OCI-LY3 (cell line): ENCODE measurements around the gene ATP8B4.

Experiments used
- H2AFZ ChIP-seq: fragments of 200-600, 300-600 bp; shearing (Covaris generic); 2 replicates; pipeline ENCODE4 v1.6.0; 2014; ENCODE audit warnings: antibody characterized with exemption, low read depth, low read length
- H3K27ac ChIP-seq: fragments of 200-600, 300-600 bp; sonication (generic); 2 replicates; pipeline ENCODE4 v1.5.1; 2014; ENCODE audit warnings: mild to moderate bottlenecking, low read length, moderate library complexity, mixed read lengths
- H3K27me3 ChIP-seq: fragments of 200-600, 300-600 bp; sonication (generic); 2 replicates; pipeline ENCODE4 v1.6.1; 2014; ENCODE audit warnings: low read depth, low read length, mixed read lengths
- H3K36me3 ChIP-seq: fragments of 200-600, 300-600 bp; sonication (generic); replicated peaks from 2 replicates; pipeline ENCODE3; 2014; ENCODE audit warnings: low read depth, low read length, mixed read lengths
- H3K4me1 ChIP-seq: fragments of 300-600, 200-600 bp; sonication (generic); 2 replicates; pipeline ENCODE4 v1.6.1; 2014; ENCODE audit warnings: low read length, mixed read lengths
- H3K4me2 ChIP-seq: fragments of 200-600, 300-600 bp; sonication (generic); 2 replicates; pipeline ENCODE4 v1.6.1; 2014; ENCODE audit warnings: low read length, mixed read lengths
- H3K4me3 ChIP-seq: fragments of 300-600, 200-600 bp; sonication (generic); 2 replicates; pipeline ENCODE4 v1.5.1; 2014; ENCODE audit warnings: antibody characterized with exemption, mild to moderate bottlenecking, low read length, moderate library complexity
- H3K79me2 ChIP-seq: fragments of 300-600, 200-600 bp; shearing (Covaris generic); 2 replicates; pipeline ENCODE4 v1.6.1; 2014; ENCODE audit warnings: mild to moderate bottlenecking, low read length, mixed read lengths
- H3K9ac ChIP-seq: fragments of 300-600, 200-600 bp; shearing (Covaris generic); 2 replicates; pipeline ENCODE4 v1.6.0; 2014; ENCODE audit warnings: mild to moderate bottlenecking, low read length, moderate library complexity
- H3K9me3 ChIP-seq: fragments of 200-600, 300-600 bp; shearing (Covaris generic); 2 replicates; pipeline ENCODE4 v1.6.1; 2014; ENCODE audit warnings: low read length, mixed read lengths; ENCODE audit not compliant: insufficient read depth
- H4K20me1 ChIP-seq: fragments of 200-600, 300-600 bp; sonication (generic); 2 replicates; pipeline ENCODE4 v1.6.1; 2016; ENCODE audit warnings: low read length, mixed read lengths; ENCODE audit not compliant: insufficient read depth
- CTCF ChIP-seq: fragments of 200-600, 300-600 bp; sonication (generic); IDR thresholded peaks from 2 replicates; pipeline ENCODE4 v1.5.1; 2014; ENCODE audit warnings: antibody characterized with exemption, low read length, low read depth
- EZH2phosphoT487 ChIP-seq: fragments of 200-600 bp; shearing (Covaris generic); IDR thresholded peaks from 2 replicates; pipeline ENCODE4 v1.6.1; 2018; ENCODE audit warnings: antibody characterized with exemption, mixed run types, low read depth

Gene ATP8B4

GRCh38 chr15:50127255-50127777 is 8.3 kb upstream of the ATP8B4 start:
- Histone ChIP-seq H2AFZ (no peak overlapping the region), H3K4me3 (no peak overlapping the region), H3K9ac (no peak overlapping the region), H3K27me3 (no peaks in the 10 kb centered on the region), H4K20me1 (no peaks in the 10 kb centered on the region), H3K4me2 (no peak overlapping the region), H3K79me2 (no peaks in the 10 kb centered on the region), H3K4me1 (no peaks in the 10 kb centered on the region), H3K27ac (no peak overlapping the region), H3K36me3 (no peaks in the 10 kb centered on the region), H3K9me3 (peaks cover 3% of the 10 kb centered on the region; the same call in 1 of the 2 replicates)
- no peak for TF ChIP-seq EZH2phosphoT487
- TF ChIP-seq CTCF: no peak

DNA sequence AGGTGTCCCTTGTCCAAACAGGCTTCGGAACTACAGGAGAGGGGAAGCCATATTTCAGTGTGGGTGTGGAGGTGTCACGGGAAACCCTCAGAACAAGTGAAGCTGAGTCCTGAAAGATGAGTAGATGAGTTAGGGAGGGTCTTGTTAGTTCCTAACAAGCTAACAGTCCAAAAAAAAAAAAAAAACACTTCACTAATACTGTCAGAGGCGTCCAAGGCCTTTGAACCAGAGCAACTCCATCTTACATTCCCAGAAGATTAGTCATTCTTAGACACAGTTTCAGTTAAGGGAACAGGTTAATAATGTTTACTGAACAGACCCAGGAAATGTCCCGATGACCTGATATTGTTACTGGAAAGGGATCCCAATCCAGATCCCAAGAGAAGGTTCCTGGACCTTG is 7.0 kb upstream of the ATP8B4 start:
- no peak overlapping the region for H2AFZ ChIP-seq
- no peaks in the 10 kb centered on the region for H3K27me3 ChIP-seq
- H3K4me1 ChIP-seq: no peaks in the 10 kb centered on the region
- no peak overlapping the region for H3K27ac ChIP-seq
- H4K20me1 ChIP-seq: no peaks in the 10 kb centered on the region
- no peak overlapping the region for H3K9ac ChIP-seq
- peaks cover 3% of the 10 kb centered on the region; the same call in 1 of the 2 replicates for H3K9me3 ChIP-seq
- no peaks in the 10 kb centered on the region for H3K36me3 ChIP-seq
- H3K79me2 ChIP-seq: no peaks in the 10 kb centered on the region
- H3K4me2 ChIP-seq: no peak overlapping the region
- TF ChIP-seq EZH2phosphoT487 (no peak), CTCF (no peak)
- no peak overlapping the region for H3K4me3 ChIP-seq

DNA sequence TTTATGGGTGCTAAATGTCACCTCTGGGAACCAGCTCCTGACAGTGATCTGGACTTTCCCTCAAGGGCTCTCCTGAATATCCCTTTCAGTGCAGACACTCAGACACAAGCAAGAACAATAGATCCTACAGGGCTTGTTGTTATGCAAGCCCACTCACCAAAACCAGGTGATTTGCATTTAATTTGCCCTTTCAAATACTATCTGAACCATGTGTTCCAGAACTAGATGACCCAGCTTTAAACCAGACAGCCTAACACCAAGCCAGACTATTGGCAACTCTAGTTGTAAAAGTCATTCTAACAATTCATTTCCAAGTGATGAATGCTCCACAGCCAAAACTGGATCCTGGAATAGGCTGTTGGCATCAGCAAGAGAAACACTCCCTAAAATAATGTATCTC is 5.6 kb upstream of the ATP8B4 start:
- Histone ChIP-seq H3K27ac (no peak overlapping the region), H3K27me3 (no peaks in the 10 kb centered on the region)

More for the DNA sequence above, 5.6 kb upstream of the ATP8B4 start:
- Histone ChIP-seq H3K36me3 (no peaks in the 10 kb centered on the region), H3K79me2 (no peaks in the 10 kb centered on the region), H3K4me2 (no peak overlapping the region), H3K4me1 (no peaks in the 10 kb centered on the region), H3K9ac (no peak overlapping the region), H4K20me1 (no peaks in the 10 kb centered on the region), H3K9me3 (peaks cover 3% of the 10 kb centered on the region; the same call in 1 of the 2 replicates), H3K4me3 (no peak overlapping the region), H2AFZ (no peak overlapping the region)
- TF ChIP-seq CTCF (no peak), EZH2phosphoT487 (no peak)
